SK-N-SH treated with all-trans-retinoic acid at 6 μM for 48 hours (cell line): Measurements from ENCODE around the gene NFATC3.

Source experiments
- ATAC-seq: fragments of 200-7000 bp; cut with Tn5 transposase; 3 replicates; pipeline ENCODE4 v1.9.1; 2020; ENCODE audit warnings: mild to moderate bottlenecking, moderate library complexity
- ARNTL ChIP-seq: fragments of 450-650 bp; formaldehyde crosslinking; IDR thresholded peaks from 2 replicates; pipeline ENCODE4 v1.5.0; 2020; ENCODE audit warnings: low read depth, mild to moderate bottlenecking, moderate library complexity, borderline replicate concordance
- BACH2 ChIP-seq: fragments of 250-450 bp; sonication (Bioruptor Pico); IDR thresholded peaks from 2 replicates; pipeline ENCODE4 v1.9.0; 2021; ENCODE audit warnings: mild to moderate bottlenecking, borderline replicate concordance
- CSDC2 ChIP-seq: fragments of 250-450 bp; sonication (Bioruptor Pico); IDR thresholded peaks from 2 replicates; pipeline ENCODE4 v1.5.0; 2020; ENCODE audit warnings: mild to moderate bottlenecking, moderate library complexity
- ESRRG ChIP-seq: fragments of 250-450 bp; sonication (Bioruptor Pico); IDR thresholded peaks from 2 replicates; pipeline ENCODE4 v1.6.1; 2021; ENCODE audit warnings: mild to moderate bottlenecking
- GLIS3 ChIP-seq: fragments of 250-450 bp; sonication (Bioruptor Pico); IDR thresholded peaks from 2 replicates; pipeline ENCODE4 v1.5.0; 2020; ENCODE audit warnings: mild to moderate bottlenecking, moderate library complexity
- OSR1 ChIP-seq: fragments of 250-450 bp; sonication (Bioruptor Pico); IDR thresholded peaks from 2 replicates; pipeline ENCODE4 v1.8.0; 2022; ENCODE audit warnings: moderate library complexity, mild to moderate bottlenecking, inconsistent platforms
- PPARA ChIP-seq: fragments of 250-450 bp; sonication (Bioruptor Pico); IDR thresholded peaks from 2 replicates; pipeline ENCODE4 v1.5.0; 2020; ENCODE audit warnings: mild to moderate bottlenecking, borderline replicate concordance
- SNAI2 ChIP-seq: fragments of 250-450 bp; sonication (Bioruptor Pico); IDR thresholded peaks from 2 replicates; pipeline ENCODE4 v1.5.0; 2020; ENCODE audit warnings: mild to moderate bottlenecking, moderate library complexity
- TOX ChIP-seq: fragments of 250-450 bp; sonication (Bioruptor Pico); IDR thresholded peaks from 2 replicates; pipeline ENCODE4 v1.8.0; 2021; ENCODE audit warnings: mild to moderate bottlenecking, moderate library complexity, borderline replicate concordance
- ZFP3 ChIP-seq: fragments of 250-450 bp; sonication (Bioruptor Pico); IDR thresholded peaks from 2 replicates; pipeline ENCODE4 v1.5.0; 2020; ENCODE audit warnings: mild to moderate bottlenecking, moderate library complexity
- ZFP30 ChIP-seq: fragments of 450-650 bp; formaldehyde crosslinking; IDR thresholded peaks from 2 replicates; pipeline ENCODE4 v1.5.0; 2022; ENCODE audit warnings: mild to moderate bottlenecking, moderate library complexity
- ZNF70 ChIP-seq: fragments of 450-650 bp; formaldehyde crosslinking; IDR thresholded peaks from 2 replicates; pipeline ENCODE4 v1.5.0; 2020; ENCODE audit warnings: mild to moderate bottlenecking, moderate library complexity
- ZNF8 ChIP-seq: fragments of 450-650 bp; formaldehyde crosslinking; IDR thresholded peaks from 2 replicates; pipeline ENCODE4 v1.5.0; 2020; ENCODE audit warnings: mild to moderate bottlenecking, moderate library complexity
- TF ChIP-seq, protein P1 (sequence below): fragments of 250-450 bp; sonication (Bioruptor Pico); IDR thresholded peaks from 2 replicates; pipeline ENCODE4 v1.5.0; 2020; ENCODE audit warnings: mild to moderate bottlenecking, moderate library complexity
- TF ChIP-seq, protein P2 (sequence below): fragments of 250-450 bp; sonication (Bioruptor Pico); IDR thresholded peaks from 2 replicates; pipeline ENCODE4 v1.5.1; 2021; ENCODE audit warnings: mild to moderate bottlenecking, moderate library complexity
- TF ChIP-seq, protein P3 (sequence below): fragments of 250-450 bp; sonication (Bioruptor Pico); IDR thresholded peaks from 2 replicates; pipeline ENCODE4 v1.8.0; 2020; ENCODE audit warnings: mild to moderate bottlenecking, moderate library complexity, borderline replicate concordance
- TF ChIP-seq, protein P4 (sequence below): fragments of 250-450 bp; sonication (Bioruptor Pico); IDR thresholded peaks from 2 replicates; pipeline ENCODE4 v1.8.0; 2021; ENCODE audit warnings: low read depth, mild to moderate bottlenecking, moderate library complexity, borderline replicate concordance
- TF ChIP-seq, protein P5 (sequence below): fragments of 250-450 bp; sonication (Bioruptor Pico); IDR thresholded peaks from 2 replicates; pipeline ENCODE4 v1.5.1; 2020; ENCODE audit warnings: low read depth, mild to moderate bottlenecking, moderate library complexity

The NFATC3 gene

DNA sequence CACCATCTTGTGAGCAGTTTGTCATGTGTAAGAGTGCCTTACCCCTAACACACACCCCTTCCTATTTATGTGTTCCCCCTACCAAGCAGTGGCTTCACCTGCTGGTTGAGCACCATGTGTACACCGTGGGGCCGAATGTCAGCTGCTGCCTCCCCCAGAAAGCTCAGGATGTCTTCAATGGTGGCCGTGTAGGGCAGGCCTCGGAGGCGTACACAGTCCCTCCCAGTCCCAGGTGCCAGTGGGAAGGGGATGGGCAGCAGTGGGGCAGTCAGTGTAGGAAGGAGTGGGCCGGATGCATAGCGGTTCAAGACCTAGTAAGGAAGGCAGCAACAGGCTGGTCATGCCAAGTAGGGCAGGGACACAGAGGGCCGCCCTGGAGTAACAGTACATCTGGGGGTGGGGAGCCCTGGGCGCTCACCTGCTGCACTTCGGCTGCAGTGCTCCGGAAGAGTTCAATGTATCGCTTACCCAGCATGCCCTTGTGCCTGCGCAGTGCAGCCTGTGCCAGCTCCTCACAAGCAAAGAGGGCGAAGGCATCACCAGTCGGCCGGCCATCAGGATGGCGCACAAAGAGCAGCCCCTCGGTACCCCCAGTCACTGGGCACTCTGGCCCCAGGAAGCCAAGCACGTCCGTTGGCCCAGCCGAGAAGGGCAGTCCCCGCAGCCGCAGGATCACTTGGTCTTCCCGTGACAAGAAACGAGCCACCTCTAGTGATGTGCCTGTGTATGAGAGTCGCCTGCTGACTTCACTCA lies 146.4 kb downstream of the NFATC3 start (continued):
- TF ChIP-seq, protein P1, sequence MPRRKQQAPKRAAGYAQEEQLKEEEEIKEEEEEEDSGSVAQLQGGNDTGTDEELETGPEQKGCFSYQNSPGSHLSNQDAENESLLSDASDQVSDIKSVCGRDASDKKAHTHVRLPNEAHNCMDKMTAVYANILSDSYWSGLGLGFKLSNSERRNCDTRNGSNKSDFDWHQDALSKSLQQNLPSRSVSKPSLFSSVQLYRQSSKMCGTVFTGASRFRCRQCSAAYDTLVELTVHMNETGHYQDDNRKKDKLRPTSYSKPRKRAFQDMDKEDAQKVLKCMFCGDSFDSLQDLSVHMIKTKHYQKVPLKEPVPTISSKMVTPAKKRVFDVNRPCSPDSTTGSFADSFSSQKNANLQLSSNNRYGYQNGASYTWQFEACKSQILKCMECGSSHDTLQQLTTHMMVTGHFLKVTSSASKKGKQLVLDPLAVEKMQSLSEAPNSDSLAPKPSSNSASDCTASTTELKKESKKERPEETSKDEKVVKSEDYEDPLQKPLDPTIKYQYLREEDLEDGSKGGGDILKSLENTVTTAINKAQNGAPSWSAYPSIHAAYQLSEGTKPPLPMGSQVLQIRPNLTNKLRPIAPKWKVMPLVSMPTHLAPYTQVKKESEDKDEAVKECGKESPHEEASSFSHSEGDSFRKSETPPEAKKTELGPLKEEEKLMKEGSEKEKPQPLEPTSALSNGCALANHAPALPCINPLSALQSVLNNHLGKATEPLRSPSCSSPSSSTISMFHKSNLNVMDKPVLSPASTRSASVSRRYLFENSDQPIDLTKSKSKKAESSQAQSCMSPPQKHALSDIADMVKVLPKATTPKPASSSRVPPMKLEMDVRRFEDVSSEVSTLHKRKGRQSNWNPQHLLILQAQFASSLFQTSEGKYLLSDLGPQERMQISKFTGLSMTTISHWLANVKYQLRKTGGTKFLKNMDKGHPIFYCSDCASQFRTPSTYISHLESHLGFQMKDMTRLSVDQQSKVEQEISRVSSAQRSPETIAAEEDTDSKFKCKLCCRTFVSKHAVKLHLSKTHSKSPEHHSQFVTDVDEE (CRISPR knock-in tag) = no peak
- TF ChIP-seq ZNF70 (CRISPR knock-in tag) = no peak

DNA sequence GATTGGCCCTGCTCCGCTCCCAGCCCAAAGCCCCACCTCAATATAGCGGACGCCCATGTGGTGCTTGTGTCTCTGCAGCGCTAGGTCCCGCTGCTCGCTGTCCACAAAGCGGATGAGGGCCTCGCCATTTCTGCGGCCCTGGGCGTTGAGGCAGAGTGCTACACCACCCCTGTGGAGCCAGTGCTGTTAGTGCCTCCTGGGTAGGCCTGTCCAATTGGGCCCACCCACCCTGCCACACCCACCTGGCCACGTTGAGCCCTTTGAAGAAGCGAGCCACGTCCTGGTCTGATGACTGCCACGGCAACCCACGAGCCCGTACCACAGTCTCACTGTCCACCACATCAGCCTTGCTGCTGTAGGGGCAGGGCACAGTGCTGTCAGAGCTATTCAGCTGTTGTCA lies 147.2 kb downstream of the NFATC3 start:
- TF ChIP-seq CSDC2 (CRISPR knock-in tag) (no peak), SNAI2 (CRISPR knock-in tag) (no peak), TOX (CRISPR knock-in tag) (no peak), GLIS3 (no peak)
- TF ChIP-seq, protein P2, sequence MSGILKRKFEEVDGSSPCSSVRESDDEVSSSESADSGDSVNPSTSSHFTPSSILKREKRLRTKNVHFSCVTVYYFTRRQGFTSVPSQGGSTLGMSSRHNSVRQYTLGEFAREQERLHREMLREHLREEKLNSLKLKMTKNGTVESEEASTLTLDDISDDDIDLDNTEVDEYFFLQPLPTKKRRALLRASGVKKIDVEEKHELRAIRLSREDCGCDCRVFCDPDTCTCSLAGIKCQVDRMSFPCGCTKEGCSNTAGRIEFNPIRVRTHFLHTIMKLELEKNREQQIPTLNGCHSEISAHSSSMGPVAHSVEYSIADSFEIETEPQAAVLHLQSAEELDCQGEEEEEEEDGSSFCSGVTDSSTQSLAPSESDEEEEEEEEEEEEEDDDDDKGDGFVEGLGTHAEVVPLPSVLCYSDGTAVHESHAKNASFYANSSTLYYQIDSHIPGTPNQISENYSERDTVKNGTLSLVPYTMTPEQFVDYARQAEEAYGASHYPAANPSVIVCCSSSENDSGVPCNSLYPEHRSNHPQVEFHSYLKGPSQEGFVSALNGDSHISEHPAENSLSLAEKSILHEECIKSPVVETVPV (CRISPR knock-in tag) = no peak
- no peak for ATAC-seq

DNA sequence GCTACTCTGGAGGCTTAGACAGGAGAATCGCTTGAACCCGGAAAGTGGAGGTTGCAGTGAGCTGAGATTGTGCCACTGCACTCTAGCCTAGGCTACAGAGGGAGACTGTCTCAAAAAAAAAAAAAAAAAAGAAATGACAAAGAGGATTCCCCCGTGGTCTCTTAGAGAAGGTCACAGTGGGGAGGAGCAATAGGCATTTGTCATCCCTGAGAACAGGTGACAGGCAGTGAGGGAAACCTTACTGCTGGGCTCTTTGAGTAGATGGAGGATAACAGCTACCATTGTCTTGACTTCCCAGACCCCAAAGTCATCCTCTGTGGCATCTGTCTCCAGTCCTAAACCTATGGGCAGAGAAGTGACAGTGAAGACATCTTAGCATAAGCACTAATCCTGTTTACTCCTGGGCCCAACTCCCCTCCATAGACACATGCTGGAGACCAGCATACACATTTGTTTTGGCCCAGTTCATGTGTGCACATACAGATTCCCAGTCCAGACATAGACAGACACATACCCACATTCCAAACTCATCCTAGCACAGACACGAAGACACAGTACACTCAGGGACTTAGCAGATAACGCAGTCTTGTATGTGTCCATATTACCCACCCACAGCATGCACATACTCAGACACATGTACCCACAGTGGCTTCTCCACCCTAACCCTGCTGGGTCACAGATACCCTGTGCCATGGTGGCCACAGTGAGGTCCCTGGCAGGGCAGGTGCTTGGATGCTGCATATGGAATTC lies 148.1 kb downstream of the NFATC3 start:
- ATAC-seq = no peak

DNA sequence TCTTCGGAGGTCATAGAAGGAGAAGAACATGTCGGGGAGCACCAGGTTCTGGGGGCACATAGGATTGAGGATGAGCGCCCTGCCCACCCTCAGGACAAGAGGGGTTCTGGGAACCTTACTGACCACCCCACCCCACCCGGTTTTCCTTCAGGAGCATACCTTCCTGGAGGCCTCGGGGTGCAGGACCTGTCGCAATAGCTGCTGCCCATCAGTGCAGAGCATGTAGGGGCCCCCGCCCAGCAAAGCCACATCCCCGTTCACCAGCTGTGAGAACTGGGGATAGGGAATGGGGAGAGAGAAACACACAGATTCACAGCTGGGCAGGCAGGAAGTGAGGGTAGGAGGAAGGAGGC lies 148.6 kb downstream of the NFATC3 start:
- TF ChIP-seq BACH2 (no peak), ZFP3 (no peak), PPARA (CRISPR knock-in tag) (no peak), CSDC2 (CRISPR knock-in tag) (no peak), ZNF8 (CRISPR knock-in tag) (no peak)
- TF ChIP-seq, protein P3, sequence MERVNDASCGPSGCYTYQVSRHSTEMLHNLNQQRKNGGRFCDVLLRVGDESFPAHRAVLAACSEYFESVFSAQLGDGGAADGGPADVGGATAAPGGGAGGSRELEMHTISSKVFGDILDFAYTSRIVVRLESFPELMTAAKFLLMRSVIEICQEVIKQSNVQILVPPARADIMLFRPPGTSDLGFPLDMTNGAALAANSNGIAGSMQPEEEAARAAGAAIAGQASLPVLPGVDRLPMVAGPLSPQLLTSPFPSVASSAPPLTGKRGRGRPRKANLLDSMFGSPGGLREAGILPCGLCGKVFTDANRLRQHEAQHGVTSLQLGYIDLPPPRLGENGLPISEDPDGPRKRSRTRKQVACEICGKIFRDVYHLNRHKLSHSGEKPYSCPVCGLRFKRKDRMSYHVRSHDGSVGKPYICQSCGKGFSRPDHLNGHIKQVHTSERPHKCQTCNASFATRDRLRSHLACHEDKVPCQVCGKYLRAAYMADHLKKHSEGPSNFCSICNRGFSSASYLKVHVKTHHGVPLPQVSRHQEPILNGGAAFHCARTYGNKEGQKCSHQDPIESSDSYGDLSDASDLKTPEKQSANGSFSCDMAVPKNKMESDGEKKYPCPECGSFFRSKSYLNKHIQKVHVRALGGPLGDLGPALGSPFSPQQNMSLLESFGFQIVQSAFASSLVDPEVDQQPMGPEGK = no peak
- TF ChIP-seq, protein P4, sequence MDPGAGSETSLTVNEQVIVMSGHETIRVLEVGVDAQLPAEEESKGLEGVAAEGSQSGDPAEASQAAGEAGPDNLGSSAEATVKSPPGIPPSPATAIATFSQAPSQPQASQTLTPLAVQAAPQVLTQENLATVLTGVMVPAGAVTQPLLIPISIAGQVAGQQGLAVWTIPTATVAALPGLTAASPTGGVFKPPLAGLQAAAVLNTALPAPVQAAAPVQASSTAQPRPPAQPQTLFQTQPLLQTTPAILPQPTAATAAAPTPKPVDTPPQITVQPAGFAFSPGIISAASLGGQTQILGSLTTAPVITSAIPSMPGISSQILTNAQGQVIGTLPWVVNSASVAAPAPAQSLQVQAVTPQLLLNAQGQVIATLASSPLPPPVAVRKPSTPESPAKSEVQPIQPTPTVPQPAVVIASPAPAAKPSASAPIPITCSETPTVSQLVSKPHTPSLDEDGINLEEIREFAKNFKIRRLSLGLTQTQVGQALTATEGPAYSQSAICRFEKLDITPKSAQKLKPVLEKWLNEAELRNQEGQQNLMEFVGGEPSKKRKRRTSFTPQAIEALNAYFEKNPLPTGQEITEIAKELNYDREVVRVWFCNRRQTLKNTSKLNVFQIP (CRISPR knock-in tag) = no peak
- TF ChIP-seq, all 23 proteins: peak for 0
- ATAC-seq = no peak

More for the DNA sequence above, 148.1 kb downstream of the NFATC3 start:
- TF ChIP-seq, protein P5, sequence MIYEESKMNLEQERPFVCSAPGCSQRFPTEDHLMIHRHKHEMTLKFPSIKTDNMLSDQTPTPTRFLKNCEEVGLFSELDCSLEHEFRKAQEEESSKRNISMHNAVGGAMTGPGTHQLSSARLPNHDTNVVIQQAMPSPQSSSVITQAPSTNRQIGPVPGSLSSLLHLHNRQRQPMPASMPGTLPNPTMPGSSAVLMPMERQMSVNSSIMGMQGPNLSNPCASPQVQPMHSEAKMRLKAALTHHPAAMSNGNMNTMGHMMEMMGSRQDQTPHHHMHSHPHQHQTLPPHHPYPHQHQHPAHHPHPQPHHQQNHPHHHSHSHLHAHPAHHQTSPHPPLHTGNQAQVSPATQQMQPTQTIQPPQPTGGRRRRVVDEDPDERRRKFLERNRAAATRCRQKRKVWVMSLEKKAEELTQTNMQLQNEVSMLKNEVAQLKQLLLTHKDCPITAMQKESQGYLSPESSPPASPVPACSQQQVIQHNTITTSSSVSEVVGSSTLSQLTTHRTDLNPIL (CRISPR knock-in tag) = no peak
- TF ChIP-seq, protein P2 (CRISPR knock-in tag) = no peak
- TF ChIP-seq ARNTL (CRISPR knock-in tag) (no peak), ZFP30 (CRISPR knock-in tag) (no peak), GLIS3 (no peak), OSR1 (CRISPR knock-in tag) (no peak), ESRRG (CRISPR knock-in tag) (no peak), CSDC2 (CRISPR knock-in tag) (no peak), ZNF70 (CRISPR knock-in tag) (no peak), PPARA (CRISPR knock-in tag) (no peak)
- TF ChIP-seq, all 23 proteins: peak for 0
